Upper lobe of right lung (tissue), 1 donor: Measurements from ENCODE around the gene PPAN. TPM values are rescaled to one million over a fixed set of nuclear protein-coding genes. Genes with fewer than 3 reads are reported as not detected.
A peak's percentile ranks its signal among the peaks of the same experiment; 100 is the strongest.

Experiments
- ATAC-seq: fragments of 200-7000 bp; cut with Tn5 transposase; one replicate; pipeline ENCODE4 v1.9.1; 2020; ENCODE audit warnings: mild to moderate bottlenecking, moderate library complexity
- DNase-seq: peaks from one replicate; pipeline ENCODE4 v3.0.0-alpha.2; 2020
- H3K27ac ChIP-seq: fragments of 200-600 bp; one replicate; pipeline ENCODE4 v1.8.0; 2022
- H3K27me3 ChIP-seq: fragments of 200-600 bp; one replicate; pipeline ENCODE4 v1.8.0; 2022; ENCODE audit warnings: mild to moderate bottlenecking
- H3K36me3 ChIP-seq: fragments of 200-600 bp; one replicate; pipeline ENCODE4 v1.8.0; 2022
- H3K4me1 ChIP-seq: fragments of 200-600 bp; one replicate; pipeline ENCODE4 v1.8.0; 2022
- H3K4me3 ChIP-seq: fragments of 200-600 bp; one replicate; pipeline ENCODE4 v1.8.0; 2022; ENCODE audit warnings: mild to moderate bottlenecking
- H3K9me3 ChIP-seq: fragments of 200-600 bp; one replicate; pipeline ENCODE4 v1.8.0; 2022
- CTCF ChIP-seq: fragments of 200-600 bp; IDR thresholded peaks from one replicate; pipeline ENCODE4 v1.8.0; 2022; ENCODE audit warnings: antibody characterized with exemption
- intact Hi-C: fragments of 100-400 bp; cut with DNase I; formaldehyde crosslinking; loops from one replicate; pipeline ENCODE4 v1.11.0; 2022
- total RNA-seq: library from RNA; stranded (reverse); fragmentation: NEBNext Ultra II Directional; extraction: Animal tissue kit (Norgen Biotek cat#: 25700); gene quantifications from one replicate; pipeline ENCODE4 v1.2.1, GENCODE V29; 2021
- donor health status: DM: no; HTN: yes; CAD: no; lungs with severe emphysema.

Gene PPAN
- total RNA-seq, 1 donor from 2014 or later = 35.2 TPM

GRCh38 chr19:10126213-10126639 is 20.1 kb downstream of the PPAN start:
- H3K4me3 ChIP-seq = no peak overlapping the region
- no peaks in the 10 kb centered on the region for H3K4me1 ChIP-seq
- peak overlapping the region; percentile 65 for H3K27ac ChIP-seq
- DNase-seq = no peak
- H3K9me3 ChIP-seq = no peaks in the 10 kb centered on the region
- peak; percentile 85 for ATAC-seq
- no peaks in the 10 kb centered on the region for H3K27me3 ChIP-seq
- H3K36me3 ChIP-seq = peaks cover 30% of the 10 kb centered on the region
- TF ChIP-seq CTCF = no peak
- intact Hi-C loops = no loop called here

GRCh38 chr19:10132905-10133304 is 26.7 kb downstream of the PPAN start:
- no peaks in the 10 kb centered on the region for H3K4me1 ChIP-seq
- intact Hi-C loops = no loop called here
- H3K27ac ChIP-seq = no peak overlapping the region
- H3K4me3 ChIP-seq = no peak overlapping the region
- ATAC-seq (no peak), DNase-seq (no peak)
- TF ChIP-seq CTCF = no peak
- H3K27me3 ChIP-seq = no peaks in the 10 kb centered on the region
- peaks cover 82% of the 10 kb centered on the region for H3K36me3 ChIP-seq
- no peaks in the 10 kb centered on the region for H3K9me3 ChIP-seq

GRCh38 chr19:10133596-10133995 is 27.4 kb downstream of the PPAN start:
- no peak for DNase-seq
- no peaks in the 10 kb centered on the region for H3K27me3 ChIP-seq
- no peaks in the 10 kb centered on the region for H3K9me3 ChIP-seq
- no peaks in the 10 kb centered on the region for H3K4me1 ChIP-seq
- intact Hi-C loops = no loop called here
- no peak overlapping the region for H3K4me3 ChIP-seq
- ATAC-seq = no peak
- peaks cover 86% of the 10 kb centered on the region for H3K36me3 ChIP-seq
- no peak overlapping the region for H3K27ac ChIP-seq
- TF ChIP-seq CTCF = no peak

- H3K27ac ChIP-seq = no peak overlapping the region
- TF ChIP-seq CTCF = no peak
- no peaks in the 10 kb centered on the region for H3K9me3 ChIP-seq
- intact Hi-C loops = no loop called here
- ATAC-seq (no peak), DNase-seq (no peak)
- H3K36me3 ChIP-seq = peaks cover 89% of the 10 kb centered on the region
- H3K27me3 ChIP-seq = no peaks in the 10 kb centered on the region
- H3K4me3 ChIP-seq = no peak overlapping the region
- no peaks in the 10 kb centered on the region for H3K4me1 ChIP-seq
These were observed 27.9 kb downstream of the PPAN start for GRCh38 chr19:10134040-10134439.

GRCh38 chr19:10135551-10136334 is 29.6 kb downstream of the PPAN start:
- DNase-seq = peak; percentile 91
- intact Hi-C loops = no loop called here
- no peaks in the 10 kb centered on the region for H3K9me3 ChIP-seq
- no peak for TF ChIP-seq CTCF
- H3K4me1 ChIP-seq = no peaks in the 10 kb centered on the region
- H3K4me3 ChIP-seq = peak overlapping the region; percentile 45
- peaks cover 94% of the 10 kb centered on the region for H3K36me3 ChIP-seq
- H3K27ac ChIP-seq = peak overlapping the region; percentile 65
- H3K27me3 ChIP-seq = no peaks in the 10 kb centered on the region
- ATAC-seq = peak; percentile 86
